Activated B cell treated with CpG ODN at 0.5 μM for 24 hours (primary cell): ENCODE data around the gene FAF1. TPM values are rescaled to one million over a fixed set of nuclear protein-coding genes. Genes with fewer than 3 reads are reported as not detected.

Source experiments
- ATAC-seq: fragments of 200-7000 bp; cut with Tn5 transposase; one replicate; pipeline ENCODE4 v1.10.0; 2021; ENCODE audit warnings: low read depth, mild to moderate bottlenecking, moderate library complexity
- CTCF ChIA-PET: fragments of 350-600 bp; sonication (Branson Sonifier 250); formaldehyde crosslinking; loops from one replicate; lab custom pipeline; 2021; ENCODE audit warnings: antibody characterized with exemption; lab: Charles Lee
- POLR2A ChIA-PET: fragments of 350-600 bp; sonication (Branson Sonifier 250); formaldehyde crosslinking; loops from one replicate; lab custom pipeline; 2021; ENCODE audit warnings: antibody characterized with exemption; lab: Charles Lee
- DNase-seq: peaks from one replicate; pipeline ENCODE4 v3.0.0; 2022
- H3K27ac Mint-ChIP-seq: one replicate; pipeline ENCODE4 v1.8.0; 2020; ENCODE audit warnings: mixed read lengths
- H3K27me3 Mint-ChIP-seq: one replicate; pipeline ENCODE4 v1.8.0; 2021; ENCODE audit warnings: mixed read lengths
- H3K36me3 Mint-ChIP-seq: one replicate; pipeline ENCODE4 v1.8.0; 2021; ENCODE audit warnings: low read depth, mixed read lengths
- H3K4me1 Mint-ChIP-seq: one replicate; pipeline ENCODE4 v1.8.0; 2021; ENCODE audit warnings: mixed read lengths
- H3K4me3 Mint-ChIP-seq: one replicate; pipeline ENCODE4 v1.8.0; 2020; ENCODE audit warnings: mild to moderate bottlenecking, mixed read lengths
- H3K9me3 Mint-ChIP-seq: one replicate; pipeline ENCODE4 v1.8.0; 2020; ENCODE audit warnings: mixed read lengths
- intact Hi-C: fragments of 100-400 bp; cut with micrococcal nuclease; formaldehyde crosslinking; loops from one replicate; pipeline ENCODE4 v1.15.1; 2024
- total RNA-seq: library from RNA; stranded (reverse); gene quantifications from 2 replicates; pipeline ENCODE4 v1.2.3, GENCODE V29; 2022
- TF ChIP-seq, protein P1 (sequence below): fragments of 200-600 bp; IDR thresholded peaks from one replicate; pipeline ENCODE4 v1.8.0; 2022; ENCODE audit warnings: antibody characterized with exemption, mild to moderate bottlenecking

The FAF1 gene
- total RNA-seq, 1 donor from 2014 or later, result 61.7 TPM

DNA sequence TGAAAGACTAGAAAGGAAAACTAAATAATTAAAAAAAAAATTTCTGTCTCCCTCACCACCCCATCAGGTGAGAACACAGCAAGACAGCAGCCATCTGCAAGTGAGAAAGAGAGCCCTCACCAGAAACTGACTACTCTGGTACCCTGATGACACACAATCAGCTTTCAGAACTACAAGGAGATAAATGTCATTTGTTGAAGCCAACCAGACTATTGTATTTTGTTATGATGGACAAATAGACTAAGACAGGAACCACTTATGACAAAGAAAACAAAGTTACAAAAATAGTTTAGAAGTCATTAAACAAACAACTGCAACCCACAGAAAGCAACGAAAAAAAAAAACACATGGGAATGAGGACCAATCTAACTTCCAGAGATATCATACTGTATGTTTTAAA lies 98.3 kb downstream of the FAF1 start:
- no peaks in the 10 kb centered on the region for H3K27me3 Mint-ChIP-seq
- TF ChIP-seq, protein P1, sequence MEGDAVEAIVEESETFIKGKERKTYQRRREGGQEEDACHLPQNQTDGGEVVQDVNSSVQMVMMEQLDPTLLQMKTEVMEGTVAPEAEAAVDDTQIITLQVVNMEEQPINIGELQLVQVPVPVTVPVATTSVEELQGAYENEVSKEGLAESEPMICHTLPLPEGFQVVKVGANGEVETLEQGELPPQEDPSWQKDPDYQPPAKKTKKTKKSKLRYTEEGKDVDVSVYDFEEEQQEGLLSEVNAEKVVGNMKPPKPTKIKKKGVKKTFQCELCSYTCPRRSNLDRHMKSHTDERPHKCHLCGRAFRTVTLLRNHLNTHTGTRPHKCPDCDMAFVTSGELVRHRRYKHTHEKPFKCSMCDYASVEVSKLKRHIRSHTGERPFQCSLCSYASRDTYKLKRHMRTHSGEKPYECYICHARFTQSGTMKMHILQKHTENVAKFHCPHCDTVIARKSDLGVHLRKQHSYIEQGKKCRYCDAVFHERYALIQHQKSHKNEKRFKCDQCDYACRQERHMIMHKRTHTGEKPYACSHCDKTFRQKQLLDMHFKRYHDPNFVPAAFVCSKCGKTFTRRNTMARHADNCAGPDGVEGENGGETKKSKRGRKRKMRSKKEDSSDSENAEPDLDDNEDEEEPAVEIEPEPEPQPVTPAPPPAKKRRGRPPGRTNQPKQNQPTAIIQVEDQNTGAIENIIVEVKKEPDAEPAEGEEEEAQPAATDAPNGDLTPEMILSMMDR, result no peak
- H3K36me3 Mint-ChIP-seq, result peaks cover 24% of the 10 kb centered on the region
- ChIA-PET CTCF (no interaction called here), POLR2A (interaction anchor here (1.5 kb wide), 1 partner anchor 9 kb away, joined by 3 read pairs; no protein-coding TSS in a partner anchor)
- H3K4me3 Mint-ChIP-seq, result no peak overlapping the region
- DNase-seq, result no peak
- H3K27ac Mint-ChIP-seq, result no peak overlapping the region
- ATAC-seq, result no peak
- peaks cover 16% of the 10 kb centered on the region for H3K4me1 Mint-ChIP-seq
- H3K9me3 Mint-ChIP-seq, result peaks cover 34% of the 10 kb centered on the region
- intact Hi-C loops, result no loop called here

DNA sequence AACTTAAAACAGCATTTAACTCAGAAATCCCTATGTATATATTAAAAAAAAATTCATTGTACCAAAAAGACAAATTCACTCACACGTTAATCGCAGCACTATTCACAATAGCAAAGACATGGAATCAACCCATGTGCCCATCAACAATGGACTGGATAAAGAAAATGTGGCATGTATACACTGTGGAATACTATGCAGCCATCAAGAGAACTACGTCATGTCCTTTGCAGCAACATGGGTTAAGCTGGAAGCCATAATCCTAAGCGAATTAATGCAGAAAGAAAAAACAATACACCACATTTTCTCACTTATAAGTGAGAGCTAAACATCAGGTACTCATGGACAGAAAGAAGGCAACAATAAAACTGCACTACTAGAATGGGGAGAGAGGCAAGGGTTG lies 99.4 kb downstream of the FAF1 start:
- ATAC-seq (no peak), DNase-seq (no peak)
- Mint-ChIP-seq H3K9me3 (peaks cover 29% of the 10 kb centered on the region), H3K27ac (no peak overlapping the region), H3K27me3 (no peaks in the 10 kb centered on the region), H3K4me3 (no peak overlapping the region), H3K36me3 (peaks cover 30% of the 10 kb centered on the region), H3K4me1 (peaks cover 10% of the 10 kb centered on the region)
- intact Hi-C loops, result no loop called here
- ChIA-PET POLR2A (no interaction called here), CTCF (no interaction called here)
- TF ChIP-seq, protein P1, result no peak

DNA sequence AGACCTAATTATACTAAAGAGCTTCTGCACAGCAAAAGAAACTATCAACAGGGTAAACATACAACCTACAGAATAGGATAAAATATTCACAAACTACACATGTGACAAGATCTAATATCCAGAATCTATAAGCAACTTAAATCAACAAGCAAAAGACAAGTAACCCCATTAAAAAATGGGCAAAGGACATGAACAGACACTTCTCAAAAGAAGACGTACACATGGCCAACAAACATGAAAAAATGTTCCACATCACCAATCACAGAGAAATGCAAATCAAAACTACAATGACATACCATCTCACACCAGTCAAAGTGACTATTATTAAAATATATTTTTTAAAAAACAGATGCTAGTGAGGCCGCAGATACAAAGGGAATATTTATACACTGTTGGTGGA lies 99.8 kb downstream of the FAF1 start:
- intact Hi-C loops, result no loop called here
- Mint-ChIP-seq H3K27ac (no peak overlapping the region), H3K4me1 (peaks cover 10% of the 10 kb centered on the region), H3K4me3 (no peak overlapping the region), H3K36me3 (peaks cover 33% of the 10 kb centered on the region), H3K27me3 (no peaks in the 10 kb centered on the region), H3K9me3 (peaks cover 29% of the 10 kb centered on the region)
- no peak for ATAC-seq
- ChIA-PET CTCF (no interaction called here), POLR2A (no interaction called here)
- TF ChIP-seq, protein P1, result no peak
- DNase-seq, result no peak

DNA sequence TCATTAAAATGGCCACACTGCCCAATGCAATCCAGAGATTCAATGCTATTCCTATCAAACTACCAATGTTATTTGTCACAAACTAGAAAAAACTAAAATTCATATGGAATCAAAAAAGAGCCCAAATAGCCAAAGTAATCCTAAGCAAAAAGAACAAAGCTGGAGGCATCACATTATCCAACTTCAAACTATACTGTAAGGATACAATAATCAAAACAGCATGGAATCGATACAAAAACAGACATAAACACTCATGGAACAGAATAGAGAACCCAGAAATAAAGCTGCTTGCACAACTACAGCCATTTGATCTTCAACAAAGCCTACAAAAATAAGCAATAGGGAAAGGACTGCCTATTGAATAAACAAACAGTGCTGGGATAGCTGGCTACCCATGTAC lies 100.4 kb downstream of the FAF1 start:
- Mint-ChIP-seq H3K4me3 (no peak overlapping the region), H3K27ac (no peak overlapping the region), H3K4me1 (peaks cover 10% of the 10 kb centered on the region), H3K27me3 (no peaks in the 10 kb centered on the region), H3K36me3 (peaks cover 35% of the 10 kb centered on the region), H3K9me3 (peaks cover 29% of the 10 kb centered on the region)
- no peak for ATAC-seq
- intact Hi-C loops, result no loop called here
- TF ChIP-seq, protein P1, result no peak
- no peak for DNase-seq
- POLR2A ChIA-PET, result no interaction called here
- CTCF ChIA-PET, result no interaction called here

DNA sequence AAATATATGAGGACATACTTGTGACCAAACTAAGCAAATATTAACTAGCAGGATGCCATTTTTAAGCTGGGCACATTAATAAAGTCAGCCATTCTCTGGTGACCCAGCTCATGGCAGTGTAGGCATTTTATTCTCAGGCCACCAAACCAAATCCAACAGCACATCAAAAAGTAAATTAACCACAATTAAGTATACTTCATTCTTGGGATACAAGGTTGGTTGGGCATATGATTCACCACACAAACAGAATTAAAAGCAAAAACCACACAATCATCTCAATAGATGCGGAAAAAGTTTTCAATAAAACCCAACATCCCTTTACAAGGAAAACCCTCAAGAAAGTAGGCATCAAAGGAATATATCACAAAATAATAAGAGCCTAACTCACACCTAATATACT lies 101.3 kb downstream of the FAF1 start:
- TF ChIP-seq, protein P1, result no peak
- POLR2A ChIA-PET, result no interaction called here
- ATAC-seq (no peak), DNase-seq (no peak)
- no peak overlapping the region for H3K4me3 Mint-ChIP-seq
- no peaks in the 10 kb centered on the region for H3K27me3 Mint-ChIP-seq
- H3K27ac Mint-ChIP-seq, result no peak overlapping the region
- H3K36me3 Mint-ChIP-seq, result peaks cover 35% of the 10 kb centered on the region
- intact Hi-C loops, result no loop called here
- H3K4me1 Mint-ChIP-seq, result peaks cover 10% of the 10 kb centered on the region
- H3K9me3 Mint-ChIP-seq, result peaks cover 29% of the 10 kb centered on the region
- CTCF ChIA-PET, result interaction anchor here (1.1 kb wide), 1 partner anchor 14 kb away, joined by 4 read pairs; no protein-coding TSS in a partner anchor
